GM23338 (cell line): ENCODE results near the gene SP140L. TPM values are rescaled to one million over a fixed set of nuclear protein-coding genes. Genes with fewer than 3 reads are reported as not detected.

Experiments used
- ATAC-seq: fragments of 200-7000 bp; cut with Tn5 transposase; 3 replicates; pipeline ENCODE4 v1.9.1; 2020
- DNase-seq: peaks from one replicate; pipeline ENCODE4 v3.0.0-alpha.2; 2015; ENCODE audit warnings: low spot score
- H2AFZ ChIP-seq: fragments of 200-600 bp; sonication (generic); 2 replicates; pipeline ENCODE4 v1.8.0; 2016; ENCODE audit warnings: antibody characterized with exemption, mild to moderate bottlenecking, moderate library complexity
- H3F3A ChIP-seq: fragments of 200-600 bp; sonication (generic); replicated peaks from 2 replicates; pipeline ENCODE4 v1.8.0; 2017; ENCODE audit warnings: antibody characterized with exemption, mixed run types, low read depth
- H3K27ac ChIP-seq: fragments of 200-600 bp; sonication (generic); 2 replicates; pipeline ENCODE4 v1.6.1; 2016; ENCODE audit warnings: low read depth
- H3K27me3 ChIP-seq: fragments of 200-600 bp; sonication (generic); 2 replicates; pipeline ENCODE4 v1.8.0; 2016; ENCODE audit warnings: mild to moderate bottlenecking, mixed run types, moderate library complexity; ENCODE audit not compliant: insufficient read depth
- H3K36me3 ChIP-seq: fragments of 200-600 bp; sonication (generic); 2 replicates; pipeline ENCODE4 v1.8.0; 2016; ENCODE audit warnings: mild to moderate bottlenecking; ENCODE audit not compliant: insufficient read depth
- H3K4me1 ChIP-seq: fragments of 200-600 bp; sonication (generic); 2 replicates; pipeline ENCODE4 v1.8.0; 2016; ENCODE audit warnings: mild to moderate bottlenecking, moderate library complexity; ENCODE audit not compliant: insufficient read depth
- H3K4me2 ChIP-seq: fragments of 200-600 bp; sonication (generic); 2 replicates; pipeline ENCODE4 v1.7.1; 2017; ENCODE audit warnings: mixed run types
- H3K4me3 ChIP-seq: fragments of 200-600 bp; sonication (generic); 2 replicates; pipeline ENCODE4 v1.6.1; 2016; ENCODE audit warnings: mixed run types
- H3K79me2 ChIP-seq: fragments of 200-600 bp; sonication (generic); replicated peaks from 2 replicates; pipeline ENCODE4 v1.8.0; 2017; ENCODE audit warnings: mild to moderate bottlenecking; ENCODE audit not compliant: insufficient read depth
- H3K9me2 ChIP-seq: fragments of 200-600 bp; sonication (generic); 2 replicates; pipeline ENCODE4 v1.8.0; 2017; ENCODE audit not compliant: insufficient read depth
- H4K20me1 ChIP-seq: fragments of 200-600 bp; sonication (generic); replicated peaks from 2 replicates; pipeline ENCODE4 v1.8.0; 2017; ENCODE audit warnings: mild to moderate bottlenecking; ENCODE audit not compliant: insufficient read depth
- H3K27ac Mint-ChIP-seq: 2 replicates; pipeline ENCODE4 v1.8.0; 2020; ENCODE audit warnings: inconsistent platforms, mild to moderate bottlenecking, moderate library complexity, mixed read lengths
- H3K27me3 Mint-ChIP-seq: 3 replicates; pipeline ENCODE4 v1.8.0; 2022; ENCODE audit warnings: low read depth, mild to moderate bottlenecking, moderate library complexity, mixed read lengths, inconsistent platforms; ENCODE audit not compliant: insufficient read depth, poor library complexity
- H3K36me3 Mint-ChIP-seq: 3 replicates; pipeline ENCODE4 v1.8.0; 2021; ENCODE audit warnings: low read depth, mild to moderate bottlenecking, inconsistent platforms, moderate library complexity, mixed read lengths
- H3K4me1 Mint-ChIP-seq: 3 replicates; pipeline ENCODE4 v1.8.0; 2020; ENCODE audit warnings: mild to moderate bottlenecking, inconsistent platforms, mixed read lengths
- H3K4me3 Mint-ChIP-seq: 3 replicates; pipeline ENCODE4 v1.8.0; 2021; ENCODE audit warnings: moderate library complexity, mild to moderate bottlenecking, inconsistent platforms, mixed read lengths
- H3K9me3 Mint-ChIP-seq: 3 replicates; pipeline ENCODE4 v1.8.0; 2020; ENCODE audit warnings: moderate library complexity, mild to moderate bottlenecking, inconsistent platforms, mixed read lengths
- CREB1 ChIP-seq: fragments of 250-450 bp; sonication (Bioruptor Pico); IDR thresholded peaks from 2 replicates; pipeline ENCODE4 v1.5.0; 2020; ENCODE audit warnings: low read depth, mild to moderate bottlenecking, moderate library complexity
- EZH2 ChIP-seq: fragments of 200-600 bp; sonication (generic); IDR thresholded peaks from one replicate; pipeline ENCODE4 v1.8.0; 2017; ENCODE audit warnings: antibody characterized with exemption, mild to moderate bottlenecking, low read depth; ENCODE audit not compliant: unreplicated experiment
- EZH2phosphoT487 ChIP-seq: fragments of 200-600 bp; sonication (generic); IDR thresholded peaks from one replicate; pipeline ENCODE4 v1.8.1; 2018; ENCODE audit warnings: antibody characterized with exemption; ENCODE audit not compliant: unreplicated experiment
- JUNB ChIP-seq: IDR thresholded peaks from one replicate; pipeline ENCODE4 v1.6.1; 2016; ENCODE audit warnings: antibody characterized with exemption; ENCODE audit not compliant: unreplicated experiment
- NANOG ChIP-seq: IDR thresholded peaks from 2 replicates; pipeline ENCODE4 v1.6.1; 2016; ENCODE audit warnings: antibody characterized with exemption, borderline replicate concordance
- POLR2AphosphoS5 ChIP-seq: IDR thresholded peaks from 2 replicates; pipeline ENCODE4 v1.6.1; 2016; ENCODE audit warnings: antibody characterized with exemption, low read depth
- STAT1 ChIP-seq: IDR thresholded peaks from one replicate; pipeline ENCODE4 v1.6.1; 2016; ENCODE audit warnings: antibody characterized with exemption; ENCODE audit not compliant: unreplicated experiment
- ZNF114 ChIP-seq: fragments of 250-450 bp; sonication (Bioruptor Pico); IDR thresholded peaks from 2 replicates; pipeline ENCODE4 v1.5.0; 2020; ENCODE audit warnings: mild to moderate bottlenecking, moderate library complexity
- ZNF331 ChIP-seq: fragments of 250-450 bp; sonication (Bioruptor Pico); IDR thresholded peaks from 2 replicates; pipeline ENCODE4 v1.5.0; 2020; ENCODE audit warnings: low read depth, mild to moderate bottlenecking, moderate library complexity
- polyA plus RNA-seq: library from polyadenylated mRNA; unstranded; fragments of >200 nt; fragmentation: Nextera tagmentation; extraction: Ambion mirVana; gene quantifications from 2 replicates; pipeline ENCODE4 v1.2.1, GENCODE V29; 2016
- total RNA-seq: library from RNA; depleted of rRNA; stranded (reverse); fragments of >200 nt; shearing (Covaris generic); gene quantifications from 2 replicates; pipeline ENCODE4 v1.2.3, GENCODE V29; 2014
- TF ChIP-seq, protein P1 (sequence below): IDR thresholded peaks from one replicate; pipeline ENCODE4 v1.6.1; 2018; ENCODE audit warnings: antibody characterized with exemption; ENCODE audit not compliant: unreplicated experiment
- TF ChIP-seq, protein P2 (sequence below): fragments of 250-450 bp; sonication (Bioruptor Pico); IDR thresholded peaks from 2 replicates; pipeline ENCODE4 v1.5.0; 2020; ENCODE audit warnings: mild to moderate bottlenecking, moderate library complexity
- TF ChIP-seq, protein P3 (sequence below), 2 experiments: fragments of 200-600 bp in 1 of 2; sonication (generic) in 1 of 2; conservative IDR thresholded peaks; 2 replicates each; pipeline versions ENCODE4 v1.5.1 to v1.6.1; 2016 to 2017; ENCODE audit warnings: antibody characterized with exemption in 2 of 2, low read depth in 2 of 2, mild to moderate bottlenecking in 2 of 2, moderate library complexity in 1 of 2
- TF ChIP-seq, protein P4 (sequence below): IDR thresholded peaks from 2 replicates; pipeline ENCODE4 v1.6.1; 2016; ENCODE audit warnings: antibody characterized with exemption

The SP140L gene
- total and polyA plus RNA-seq, 2 experiments from 2014 or later, result 1.3 to 1.7 TPM

DNA sequence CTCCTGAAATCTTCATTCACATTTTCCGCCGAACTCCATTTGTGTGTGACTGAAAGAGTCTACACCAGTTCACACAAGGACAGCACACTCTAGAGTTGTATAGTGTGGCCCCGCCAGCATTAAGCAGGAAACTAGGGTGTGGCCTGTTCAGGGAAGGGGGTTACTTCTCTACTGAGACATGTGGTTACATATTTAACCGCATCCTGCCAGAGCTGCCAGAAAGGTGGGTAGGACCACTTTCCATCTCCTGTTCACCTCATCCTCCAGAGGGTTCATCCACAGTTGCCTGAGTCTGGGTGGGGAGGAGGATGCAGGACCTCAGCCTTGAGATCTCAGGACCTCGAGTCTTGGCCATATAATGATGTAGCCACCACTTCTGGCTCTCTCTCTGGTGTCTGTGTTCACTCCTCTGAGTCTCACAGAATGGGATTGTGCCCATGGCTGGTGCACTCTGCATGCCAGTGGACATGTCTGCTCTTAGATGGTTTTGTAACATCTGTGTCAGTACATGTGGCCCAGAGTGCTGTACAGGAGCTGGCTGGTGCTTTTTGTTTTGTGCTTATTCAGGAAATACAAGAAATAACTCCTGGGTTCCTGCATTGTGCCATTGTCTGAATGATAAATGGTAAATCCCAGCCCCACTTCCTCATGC is 7.7 kb upstream of the SP140L start:
- H3K27ac ChIP-seq, result no peak overlapping the region
- Mint-ChIP-seq H3K27ac (no peak overlapping the region), H3K9me3 (peaks cover 37% of the 10 kb centered on the region), H3K36me3 (peaks cover 19% of the 10 kb centered on the region), H3K27me3 (peaks cover 3% of the 10 kb centered on the region), H3K4me3 (no peak overlapping the region), H3K4me1 (no peaks in the 10 kb centered on the region)
- ATAC-seq (no peak), DNase-seq (no peak)
- 0 out of 2 replicates have a peak, but pooled peaks cover 4% of the 10 kb centered on the region for H3K9me2 ChIP-seq
- no peaks in the 10 kb centered on the region; the same call in 1 of the 2 replicates for H3K36me3 ChIP-seq
- no peak overlapping the region for H3K4me3 ChIP-seq
- no peaks in the 10 kb centered on the region for H4K20me1 ChIP-seq
- H3K4me2 ChIP-seq, result no peak overlapping the region
- no peaks in the 10 kb centered on the region for H3K27me3 ChIP-seq
- H2AFZ ChIP-seq, result no peak overlapping the region
- H3K79me2 ChIP-seq, result no peaks in the 10 kb centered on the region
- no peaks in the 10 kb centered on the region for H3K4me1 ChIP-seq
- no peak for TF ChIP-seq CREB1 (CRISPR knock-in tag)
- TF ChIP-seq, protein P1, sequence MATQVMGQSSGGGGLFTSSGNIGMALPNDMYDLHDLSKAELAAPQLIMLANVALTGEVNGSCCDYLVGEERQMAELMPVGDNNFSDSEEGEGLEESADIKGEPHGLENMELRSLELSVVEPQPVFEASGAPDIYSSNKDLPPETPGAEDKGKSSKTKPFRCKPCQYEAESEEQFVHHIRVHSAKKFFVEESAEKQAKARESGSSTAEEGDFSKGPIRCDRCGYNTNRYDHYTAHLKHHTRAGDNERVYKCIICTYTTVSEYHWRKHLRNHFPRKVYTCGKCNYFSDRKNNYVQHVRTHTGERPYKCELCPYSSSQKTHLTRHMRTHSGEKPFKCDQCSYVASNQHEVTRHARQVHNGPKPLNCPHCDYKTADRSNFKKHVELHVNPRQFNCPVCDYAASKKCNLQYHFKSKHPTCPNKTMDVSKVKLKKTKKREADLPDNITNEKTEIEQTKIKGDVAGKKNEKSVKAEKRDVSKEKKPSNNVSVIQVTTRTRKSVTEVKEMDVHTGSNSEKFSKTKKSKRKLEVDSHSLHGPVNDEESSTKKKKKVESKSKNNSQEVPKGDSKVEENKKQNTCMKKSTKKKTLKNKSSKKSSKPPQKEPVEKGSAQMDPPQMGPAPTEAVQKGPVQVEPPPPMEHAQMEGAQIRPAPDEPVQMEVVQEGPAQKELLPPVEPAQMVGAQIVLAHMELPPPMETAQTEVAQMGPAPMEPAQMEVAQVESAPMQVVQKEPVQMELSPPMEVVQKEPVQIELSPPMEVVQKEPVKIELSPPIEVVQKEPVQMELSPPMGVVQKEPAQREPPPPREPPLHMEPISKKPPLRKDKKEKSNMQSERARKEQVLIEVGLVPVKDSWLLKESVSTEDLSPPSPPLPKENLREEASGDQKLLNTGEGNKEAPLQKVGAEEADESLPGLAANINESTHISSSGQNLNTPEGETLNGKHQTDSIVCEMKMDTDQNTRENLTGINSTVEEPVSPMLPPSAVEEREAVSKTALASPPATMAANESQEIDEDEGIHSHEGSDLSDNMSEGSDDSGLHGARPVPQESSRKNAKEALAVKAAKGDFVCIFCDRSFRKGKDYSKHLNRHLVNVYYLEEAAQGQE, result no peak
- no peak for TF ChIP-seq EZH2phosphoT487
- no peak for TF ChIP-seq ZNF331 (CRISPR knock-in tag)
- TF ChIP-seq, protein P2, sequence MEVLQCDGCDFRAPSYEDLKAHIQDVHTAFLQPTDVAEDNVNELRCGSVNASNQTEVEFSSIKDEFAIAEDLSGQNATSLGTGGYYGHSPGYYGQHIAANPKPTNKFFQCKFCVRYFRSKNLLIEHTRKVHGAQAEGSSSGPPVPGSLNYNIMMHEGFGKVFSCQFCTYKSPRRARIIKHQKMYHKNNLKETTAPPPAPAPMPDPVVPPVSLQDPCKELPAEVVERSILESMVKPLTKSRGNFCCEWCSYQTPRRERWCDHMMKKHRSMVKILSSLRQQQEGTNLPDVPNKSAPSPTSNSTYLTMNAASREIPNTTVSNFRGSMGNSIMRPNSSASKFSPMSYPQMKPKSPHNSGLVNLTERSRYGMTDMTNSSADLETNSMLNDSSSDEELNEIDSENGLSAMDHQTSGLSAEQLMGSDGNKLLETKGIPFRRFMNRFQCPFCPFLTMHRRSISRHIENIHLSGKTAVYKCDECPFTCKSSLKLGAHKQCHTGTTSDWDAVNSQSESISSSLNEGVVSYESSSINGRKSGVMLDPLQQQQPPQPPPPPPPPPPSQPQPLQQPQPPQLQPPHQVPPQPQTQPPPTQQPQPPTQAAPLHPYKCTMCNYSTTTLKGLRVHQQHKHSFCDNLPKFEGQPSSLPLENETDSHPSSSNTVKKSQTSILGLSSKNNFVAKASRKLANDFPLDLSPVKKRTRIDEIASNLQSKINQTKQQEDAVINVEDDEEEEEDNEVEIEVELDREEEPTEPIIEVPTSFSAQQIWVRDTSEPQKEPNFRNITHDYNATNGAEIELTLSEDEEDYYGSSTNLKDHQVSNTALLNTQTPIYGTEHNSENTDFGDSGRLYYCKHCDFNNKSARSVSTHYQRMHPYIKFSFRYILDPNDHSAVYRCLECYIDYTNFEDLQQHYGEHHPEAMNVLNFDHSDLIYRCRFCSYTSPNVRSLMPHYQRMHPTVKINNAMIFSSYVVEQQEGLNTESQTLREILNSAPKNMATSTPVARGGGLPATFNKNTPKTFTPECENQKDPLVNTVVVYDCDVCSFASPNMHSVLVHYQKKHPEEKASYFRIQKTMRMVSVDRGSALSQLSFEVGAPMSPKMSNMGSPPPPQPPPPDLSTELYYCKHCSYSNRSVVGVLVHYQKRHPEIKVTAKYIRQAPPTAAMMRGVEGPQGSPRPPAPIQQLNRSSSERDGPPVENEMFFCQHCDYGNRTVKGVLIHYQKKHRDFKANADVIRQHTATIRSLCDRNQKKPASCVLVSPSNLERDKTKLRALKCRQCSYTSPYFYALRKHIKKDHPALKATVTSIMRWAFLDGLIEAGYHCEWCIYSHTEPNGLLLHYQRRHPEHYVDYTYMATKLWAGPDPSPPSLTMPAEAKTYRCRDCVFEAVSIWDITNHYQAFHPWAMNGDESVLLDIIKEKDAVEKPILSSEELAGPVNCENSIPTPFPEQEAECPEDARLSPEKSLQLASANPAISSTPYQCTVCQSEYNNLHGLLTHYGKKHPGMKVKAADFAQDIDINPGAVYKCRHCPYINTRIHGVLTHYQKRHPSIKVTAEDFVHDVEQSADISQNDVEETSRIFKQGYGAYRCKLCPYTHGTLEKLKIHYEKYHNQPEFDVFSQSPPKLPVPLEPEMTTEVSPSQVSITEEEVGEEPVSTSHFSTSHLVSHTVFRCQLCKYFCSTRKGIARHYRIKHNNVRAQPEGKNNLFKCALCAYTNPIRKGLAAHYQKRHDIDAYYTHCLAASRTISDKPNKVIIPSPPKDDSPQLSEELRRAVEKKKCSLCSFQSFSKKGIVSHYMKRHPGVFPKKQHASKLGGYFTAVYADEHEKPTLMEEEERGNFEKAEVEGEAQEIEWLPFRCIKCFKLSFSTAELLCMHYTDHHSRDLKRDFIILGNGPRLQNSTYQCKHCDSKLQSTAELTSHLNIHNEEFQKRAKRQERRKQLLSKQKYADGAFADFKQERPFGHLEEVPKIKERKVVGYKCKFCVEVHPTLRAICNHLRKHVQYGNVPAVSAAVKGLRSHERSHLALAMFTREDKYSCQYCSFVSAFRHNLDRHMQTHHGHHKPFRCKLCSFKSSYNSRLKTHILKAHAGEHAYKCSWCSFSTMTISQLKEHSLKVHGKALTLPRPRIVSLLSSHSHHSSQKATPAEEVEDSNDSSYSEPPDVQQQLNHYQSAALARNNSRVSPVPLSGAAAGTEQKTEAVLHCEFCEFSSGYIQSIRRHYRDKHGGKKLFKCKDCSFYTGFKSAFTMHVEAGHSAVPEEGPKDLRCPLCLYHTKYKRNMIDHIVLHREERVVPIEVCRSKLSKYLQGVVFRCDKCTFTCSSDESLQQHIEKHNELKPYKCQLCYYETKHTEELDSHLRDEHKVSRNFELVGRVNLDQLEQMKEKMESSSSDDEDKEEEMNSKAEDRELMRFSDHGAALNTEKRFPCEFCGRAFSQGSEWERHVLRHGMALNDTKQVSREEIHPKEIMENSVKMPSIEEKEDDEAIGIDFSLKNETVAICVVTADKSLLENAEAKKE (CRISPR knock-in tag), result no peak
- TF ChIP-seq STAT1, result no peak
- TF ChIP-seq EZH2, result no peak
- no peak for TF ChIP-seq ZNF114 (CRISPR knock-in tag)
- TF ChIP-seq, protein P3, sequence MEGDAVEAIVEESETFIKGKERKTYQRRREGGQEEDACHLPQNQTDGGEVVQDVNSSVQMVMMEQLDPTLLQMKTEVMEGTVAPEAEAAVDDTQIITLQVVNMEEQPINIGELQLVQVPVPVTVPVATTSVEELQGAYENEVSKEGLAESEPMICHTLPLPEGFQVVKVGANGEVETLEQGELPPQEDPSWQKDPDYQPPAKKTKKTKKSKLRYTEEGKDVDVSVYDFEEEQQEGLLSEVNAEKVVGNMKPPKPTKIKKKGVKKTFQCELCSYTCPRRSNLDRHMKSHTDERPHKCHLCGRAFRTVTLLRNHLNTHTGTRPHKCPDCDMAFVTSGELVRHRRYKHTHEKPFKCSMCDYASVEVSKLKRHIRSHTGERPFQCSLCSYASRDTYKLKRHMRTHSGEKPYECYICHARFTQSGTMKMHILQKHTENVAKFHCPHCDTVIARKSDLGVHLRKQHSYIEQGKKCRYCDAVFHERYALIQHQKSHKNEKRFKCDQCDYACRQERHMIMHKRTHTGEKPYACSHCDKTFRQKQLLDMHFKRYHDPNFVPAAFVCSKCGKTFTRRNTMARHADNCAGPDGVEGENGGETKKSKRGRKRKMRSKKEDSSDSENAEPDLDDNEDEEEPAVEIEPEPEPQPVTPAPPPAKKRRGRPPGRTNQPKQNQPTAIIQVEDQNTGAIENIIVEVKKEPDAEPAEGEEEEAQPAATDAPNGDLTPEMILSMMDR (conservative IDR thresholded peaks at IDR 0.05; ENCODE audit: low read depth in 2 of 2), result no peak
- no peak for TF ChIP-seq NANOG
- TF ChIP-seq, protein P4, sequence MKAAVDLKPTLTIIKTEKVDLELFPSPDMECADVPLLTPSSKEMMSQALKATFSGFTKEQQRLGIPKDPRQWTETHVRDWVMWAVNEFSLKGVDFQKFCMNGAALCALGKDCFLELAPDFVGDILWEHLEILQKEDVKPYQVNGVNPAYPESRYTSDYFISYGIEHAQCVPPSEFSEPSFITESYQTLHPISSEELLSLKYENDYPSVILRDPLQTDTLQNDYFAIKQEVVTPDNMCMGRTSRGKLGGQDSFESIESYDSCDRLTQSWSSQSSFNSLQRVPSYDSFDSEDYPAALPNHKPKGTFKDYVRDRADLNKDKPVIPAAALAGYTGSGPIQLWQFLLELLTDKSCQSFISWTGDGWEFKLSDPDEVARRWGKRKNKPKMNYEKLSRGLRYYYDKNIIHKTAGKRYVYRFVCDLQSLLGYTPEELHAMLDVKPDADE, result no peak
- no peak for TF ChIP-seq JUNB
- no peak for TF ChIP-seq POLR2AphosphoS5
- no peaks in the 10 kb centered on the region for H3F3A ChIP-seq
